PC-9 (cell line): ENCODE measurements around the gene MLIP.

Experiments used
- EZH2 ChIP-seq: fragments of 200-600 bp; sonication (generic); IDR thresholded peaks from 2 replicates; pipeline ENCODE4 v1.8.0; 2017; ENCODE audit warnings: antibody characterized with exemption, low read depth
- TF ChIP-seq, protein P1 (sequence below): fragments of 200-600 bp; sonication (generic); conservative IDR thresholded peaks from 2 replicates; pipeline ENCODE4 v1.6.1; 2017; ENCODE audit warnings: mixed run types, antibody characterized with exemption, mild to moderate bottlenecking, moderate library complexity

DNA sequence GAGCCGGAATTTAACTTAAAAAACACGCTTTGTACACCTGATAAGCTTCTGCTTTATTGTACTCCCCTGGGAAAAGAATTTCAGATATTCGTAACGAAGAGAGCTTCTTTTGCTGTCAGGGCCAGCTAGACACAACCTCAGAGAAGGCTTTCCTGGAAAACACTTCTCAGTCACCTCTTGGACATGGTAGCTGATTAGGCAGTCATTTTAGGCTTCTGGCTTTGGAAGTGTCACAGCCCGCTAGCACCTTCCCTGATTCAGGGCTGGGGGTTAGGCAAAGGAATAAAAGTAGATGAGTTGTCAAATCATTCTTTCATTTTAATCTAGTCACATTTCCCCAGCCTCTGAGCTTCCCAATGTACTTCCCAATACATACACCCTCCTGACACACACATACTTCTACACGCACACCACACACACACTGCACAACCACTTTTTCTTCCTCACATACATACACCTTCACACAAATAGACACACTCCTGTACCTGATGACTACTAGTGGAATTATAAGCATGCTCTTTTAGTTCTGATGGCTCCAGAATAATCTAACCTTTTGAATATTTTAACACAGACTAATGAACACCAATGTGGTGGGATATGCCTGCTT is 162.1 kb downstream of the MLIP start:
- TF ChIP-seq, protein P1, sequence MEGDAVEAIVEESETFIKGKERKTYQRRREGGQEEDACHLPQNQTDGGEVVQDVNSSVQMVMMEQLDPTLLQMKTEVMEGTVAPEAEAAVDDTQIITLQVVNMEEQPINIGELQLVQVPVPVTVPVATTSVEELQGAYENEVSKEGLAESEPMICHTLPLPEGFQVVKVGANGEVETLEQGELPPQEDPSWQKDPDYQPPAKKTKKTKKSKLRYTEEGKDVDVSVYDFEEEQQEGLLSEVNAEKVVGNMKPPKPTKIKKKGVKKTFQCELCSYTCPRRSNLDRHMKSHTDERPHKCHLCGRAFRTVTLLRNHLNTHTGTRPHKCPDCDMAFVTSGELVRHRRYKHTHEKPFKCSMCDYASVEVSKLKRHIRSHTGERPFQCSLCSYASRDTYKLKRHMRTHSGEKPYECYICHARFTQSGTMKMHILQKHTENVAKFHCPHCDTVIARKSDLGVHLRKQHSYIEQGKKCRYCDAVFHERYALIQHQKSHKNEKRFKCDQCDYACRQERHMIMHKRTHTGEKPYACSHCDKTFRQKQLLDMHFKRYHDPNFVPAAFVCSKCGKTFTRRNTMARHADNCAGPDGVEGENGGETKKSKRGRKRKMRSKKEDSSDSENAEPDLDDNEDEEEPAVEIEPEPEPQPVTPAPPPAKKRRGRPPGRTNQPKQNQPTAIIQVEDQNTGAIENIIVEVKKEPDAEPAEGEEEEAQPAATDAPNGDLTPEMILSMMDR, result no peak
- TF ChIP-seq EZH2, result no peak
